Mesenteric fat pad (tissue), 1 donor: ENCODE results near the gene SLC2A1. TPM values are rescaled to one million over a fixed set of nuclear protein-coding genes. Genes with fewer than 3 reads are reported as not detected.

Experiments
- DNase-seq: peaks from one replicate; pipeline ENCODE4 v3.0.0-alpha.2; 2020; ENCODE audit warnings: low spot score
- total RNA-seq: library from RNA; stranded (reverse); fragmentation: NEBNext Ultra II Directional; extraction: Animal tissue kit (Norgen Biotek cat#: 25700); gene quantifications from one replicate; pipeline ENCODE4 v1.2.1, GENCODE V29; 2021
- donor health status: DM: yes; HTN: yes; CAD: no.

SLC2A1 gene
- total RNA-seq, 1 donor from 2014 or later, result 16.3 TPM

DNA sequence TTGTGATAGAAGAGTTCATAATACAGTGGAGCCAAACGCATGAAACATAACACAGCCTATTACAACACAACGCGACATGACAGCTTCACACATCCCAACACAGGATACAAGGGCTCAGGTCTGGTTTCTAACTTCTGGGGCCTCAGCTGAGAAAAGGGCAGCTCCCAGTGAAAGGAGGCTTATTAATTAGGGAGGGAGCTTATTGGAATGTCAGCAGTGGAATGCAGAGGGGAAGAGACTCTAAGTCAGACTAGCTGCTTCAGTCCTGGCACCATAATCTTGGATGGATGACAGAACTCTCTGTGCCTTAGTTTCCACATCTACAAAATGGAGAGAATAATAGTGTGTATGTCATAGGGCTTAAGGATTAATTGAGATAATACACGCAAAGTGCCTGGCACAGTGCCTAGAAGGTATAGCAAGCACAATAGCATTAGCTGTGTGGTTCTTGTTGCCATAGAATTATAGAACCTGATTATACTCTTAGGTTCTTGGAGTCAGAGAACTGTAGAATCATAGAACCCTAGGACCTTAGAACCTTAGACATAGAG is 22.7 kb upstream of the SLC2A1 start:
- DNase-seq, result no peak

DNA sequence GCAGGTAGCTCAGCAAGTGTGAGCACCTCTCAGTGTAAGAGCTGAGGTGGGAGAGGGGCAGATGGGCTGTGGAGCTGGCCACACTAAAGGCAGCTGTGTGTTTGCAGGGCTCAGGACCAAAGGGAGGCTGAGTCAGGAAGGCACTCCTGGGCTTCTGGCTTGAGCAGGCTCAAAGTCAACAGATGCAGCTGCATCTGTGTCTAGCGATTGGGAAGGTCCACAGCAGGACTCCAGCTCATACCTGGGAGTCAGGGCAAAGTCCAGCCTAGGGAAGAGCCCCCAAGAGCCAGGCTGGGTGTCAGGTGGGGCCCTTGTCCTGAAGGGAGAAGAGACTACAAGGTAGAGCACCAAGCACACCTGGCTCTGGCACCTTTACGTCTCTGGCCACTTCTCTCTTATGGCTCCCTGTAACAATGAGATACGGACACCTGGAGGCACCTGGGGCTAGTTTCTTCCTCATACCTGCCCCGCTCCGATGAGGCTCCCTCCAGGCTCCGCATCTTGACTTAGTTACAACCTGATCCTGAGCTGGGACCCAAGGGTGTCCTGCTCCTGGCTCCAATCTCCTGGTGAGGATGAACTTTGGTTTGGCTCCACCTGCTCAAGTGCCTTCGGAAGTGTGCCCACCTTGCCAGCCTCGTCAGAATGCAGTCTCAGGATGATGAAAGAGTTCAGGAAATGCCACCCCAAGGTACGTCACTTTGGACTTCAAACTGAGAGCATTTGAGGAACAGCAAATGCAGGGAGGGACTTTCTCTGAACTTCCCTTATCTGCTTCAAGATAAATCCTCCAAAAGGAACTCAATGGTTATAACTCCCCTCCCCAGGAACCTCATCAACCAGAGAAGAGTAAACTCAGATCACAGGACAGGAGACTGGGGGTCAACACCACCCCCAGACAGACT is 21.5 kb upstream of the SLC2A1 start:
- DNase-seq, result no peak

DNA sequence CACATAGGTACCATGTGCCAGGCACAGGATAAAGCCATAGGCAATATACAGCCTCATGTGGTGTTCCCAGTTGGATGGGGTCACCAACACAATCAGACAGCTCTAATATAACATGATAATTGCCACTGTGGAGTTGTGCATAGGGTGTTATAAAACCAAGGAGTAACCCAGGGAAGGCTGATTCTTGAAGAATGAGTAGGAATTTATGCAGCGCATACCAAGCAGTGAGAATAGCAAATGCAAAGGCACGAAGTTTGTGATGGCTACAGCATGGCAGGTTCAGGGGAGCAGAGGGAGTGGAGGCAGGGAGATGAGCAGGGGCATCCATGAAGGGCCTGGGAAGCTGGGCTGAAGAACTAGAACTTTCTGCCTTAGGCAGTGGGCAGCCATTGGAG is 20.4 kb upstream of the SLC2A1 start:
- no peak for DNase-seq

DNA sequence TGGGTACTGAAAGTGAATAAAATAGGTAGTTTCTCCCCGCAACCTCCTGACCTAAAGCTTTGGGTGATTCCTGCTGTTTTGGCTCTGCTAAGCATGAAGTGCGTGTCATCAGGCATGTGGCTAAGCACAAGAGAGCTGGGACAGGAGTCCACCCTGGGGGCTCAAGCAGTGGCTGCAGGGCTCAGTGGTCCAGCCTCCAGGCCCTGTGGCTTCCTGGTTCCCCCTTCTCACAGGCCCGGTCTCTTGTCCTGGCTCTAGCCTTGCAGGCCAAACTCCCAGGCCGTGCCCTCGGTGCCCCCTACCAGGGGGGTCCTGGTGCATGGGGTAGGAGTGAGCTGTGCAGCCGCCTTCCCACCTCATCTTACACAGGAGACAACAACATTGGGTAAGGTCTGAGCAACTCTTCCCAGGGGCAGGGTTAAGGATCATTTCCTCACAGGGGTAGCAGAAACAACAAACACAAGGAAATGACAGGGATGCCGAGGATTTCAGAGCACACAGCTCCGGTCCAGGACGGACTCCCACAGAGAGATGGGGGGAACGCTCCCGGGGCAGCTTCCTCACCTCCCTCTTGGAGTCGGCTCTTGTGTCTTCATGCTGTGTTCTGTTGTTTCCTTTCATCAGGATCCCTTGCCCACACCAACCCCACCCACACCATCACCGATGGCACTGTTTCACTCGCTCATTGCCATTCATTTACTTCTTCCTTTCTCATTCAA is 19.8 kb upstream of the SLC2A1 start:
- DNase-seq, result no peak

DNA sequence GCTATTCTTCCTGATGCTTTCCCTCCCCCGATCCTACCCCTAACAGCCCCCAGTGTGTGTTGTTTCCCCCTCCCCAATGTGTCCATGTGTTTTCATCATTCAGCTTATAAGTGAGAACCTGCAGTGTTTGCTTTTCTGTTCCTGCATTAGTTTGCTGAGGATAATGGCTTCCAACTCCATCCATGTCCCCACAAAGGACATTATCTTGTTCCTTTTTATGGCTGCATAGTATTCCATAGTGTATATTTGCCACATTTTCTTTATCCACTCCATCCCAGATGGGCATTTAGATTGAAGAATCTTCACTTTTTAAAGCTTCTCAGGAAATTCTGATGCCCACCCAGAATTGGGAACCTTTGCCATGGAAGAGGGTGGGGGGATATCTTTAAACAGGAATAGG is 19.0 kb upstream of the SLC2A1 start:
- no peak for DNase-seq

DNA sequence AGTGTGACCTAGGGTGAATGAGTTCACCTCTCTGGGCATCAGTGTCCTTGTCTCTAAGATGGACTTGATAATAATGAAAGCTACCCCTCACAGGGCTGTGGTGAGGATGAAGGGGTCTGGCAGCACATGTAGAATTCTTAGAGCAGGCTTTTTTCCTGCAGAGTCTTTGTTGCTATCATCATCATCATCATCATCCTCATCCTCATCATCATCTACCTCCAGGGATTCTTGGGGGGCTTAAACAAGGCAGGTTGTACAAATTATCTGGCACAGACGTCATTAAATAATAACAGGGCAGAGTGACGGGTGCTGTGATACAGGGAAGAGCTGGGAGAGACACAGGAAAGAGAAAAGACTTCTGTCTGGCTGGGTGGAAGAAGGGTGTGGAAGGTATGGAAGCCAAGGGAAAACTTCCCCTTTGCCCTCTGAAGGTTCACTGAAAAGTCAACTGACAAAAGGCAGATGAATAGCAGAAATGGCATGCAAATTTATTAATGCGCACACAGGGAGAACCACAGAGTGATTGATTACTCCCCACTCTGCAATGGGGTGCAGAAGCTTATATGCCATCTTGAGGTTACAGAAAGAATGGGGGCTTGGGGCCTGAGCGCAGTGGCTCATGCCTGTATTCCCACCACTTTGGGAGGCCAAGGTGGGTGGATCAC is 17.0 kb upstream of the SLC2A1 start:
- no peak for DNase-seq

DNA sequence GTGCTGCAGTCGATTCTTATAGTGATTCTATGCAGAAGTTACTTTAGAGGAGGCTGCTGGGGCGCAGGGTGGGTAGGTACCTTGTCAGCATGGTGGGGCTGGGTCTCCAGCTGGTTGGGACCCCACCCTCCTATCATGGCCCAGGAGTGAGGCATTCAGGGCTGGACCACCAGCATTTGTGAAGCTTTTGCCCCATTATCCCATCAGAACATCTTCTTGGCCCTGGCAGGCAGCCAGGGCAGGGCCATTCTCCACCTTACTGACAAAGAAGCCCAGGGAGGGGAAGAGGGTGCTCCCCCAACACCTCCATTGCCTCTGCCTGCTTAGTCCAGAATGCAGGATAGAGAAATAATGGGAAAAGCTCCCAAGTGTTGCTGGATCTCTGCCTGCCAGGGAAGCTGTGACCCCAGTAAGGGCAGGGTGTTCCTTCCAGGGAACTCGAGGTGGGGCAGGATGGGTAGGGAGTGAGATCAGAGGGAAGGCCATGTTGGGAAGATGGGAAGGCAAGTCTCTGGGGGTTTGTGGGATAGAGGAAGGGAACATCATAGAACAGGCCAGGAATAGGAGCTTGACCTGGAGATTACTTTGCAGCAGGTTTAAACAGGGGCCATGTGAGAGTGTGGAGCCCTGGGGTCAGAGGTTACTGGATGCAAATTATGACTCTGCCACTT is 16.2 kb upstream of the SLC2A1 start:
- DNase-seq, result no peak

DNA sequence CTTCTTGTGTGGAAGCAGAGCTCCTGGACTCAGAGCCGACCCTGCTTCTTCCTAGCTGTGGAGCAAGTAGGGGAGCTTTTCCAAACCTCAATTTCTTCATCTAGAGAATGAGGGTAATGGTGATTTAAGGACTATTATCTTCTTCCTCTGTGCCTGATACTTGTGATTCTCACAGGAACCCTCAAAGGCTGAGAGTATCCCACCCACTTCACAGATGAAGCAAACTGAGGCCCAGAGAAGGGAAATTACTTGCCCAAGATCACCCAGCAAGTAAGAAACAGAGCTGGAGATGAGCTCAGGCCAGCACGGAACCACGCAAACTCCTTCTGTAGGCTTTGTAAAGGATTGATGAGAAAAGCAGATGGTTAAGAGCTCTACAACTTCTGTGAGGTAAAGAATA is 15.1 kb upstream of the SLC2A1 start:
- DNase-seq, result no peak

DNA sequence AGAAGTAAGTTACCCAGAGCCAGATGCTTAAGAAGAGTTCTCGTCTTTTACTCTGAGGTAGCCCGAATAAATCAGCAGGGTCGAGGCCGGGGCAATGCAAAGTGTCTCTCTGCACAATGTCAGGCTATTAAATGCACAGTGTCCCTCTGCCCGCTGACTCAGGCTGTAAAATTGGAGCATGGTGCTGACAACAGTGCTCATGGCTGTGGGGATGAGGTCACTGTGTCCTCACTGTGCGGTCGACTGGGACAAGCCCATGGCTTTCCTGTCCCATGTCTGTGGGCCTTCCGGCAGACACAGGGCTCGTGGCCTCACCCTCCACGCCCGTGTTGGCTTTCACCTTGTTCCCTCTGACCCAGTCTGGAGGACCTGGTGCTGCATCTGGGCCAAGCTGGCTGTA is 14.6 kb upstream of the SLC2A1 start:
- no peak for DNase-seq

DNA sequence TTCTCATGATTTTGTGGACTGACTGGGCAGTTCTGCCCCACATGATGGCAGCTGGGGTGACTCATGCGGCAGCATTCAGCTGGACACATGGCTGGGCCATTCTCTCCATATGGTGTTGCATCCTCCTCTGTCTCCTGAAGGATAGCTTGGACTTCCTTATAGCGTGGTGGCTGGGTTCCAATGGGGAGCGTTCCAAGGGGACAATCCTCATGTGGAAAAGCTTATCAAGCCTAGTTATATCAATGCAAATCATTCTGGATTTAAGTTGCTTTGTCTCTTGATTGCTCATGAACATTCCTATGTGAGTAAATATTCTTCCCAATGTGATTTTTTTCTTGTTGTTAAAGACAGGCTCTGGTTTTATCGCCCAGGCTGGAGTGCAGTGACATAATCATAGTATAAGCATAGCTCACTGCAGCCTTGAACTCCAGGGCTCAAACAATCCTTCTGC is 13.2 kb upstream of the SLC2A1 start:
- DNase-seq, result no peak

DNA sequence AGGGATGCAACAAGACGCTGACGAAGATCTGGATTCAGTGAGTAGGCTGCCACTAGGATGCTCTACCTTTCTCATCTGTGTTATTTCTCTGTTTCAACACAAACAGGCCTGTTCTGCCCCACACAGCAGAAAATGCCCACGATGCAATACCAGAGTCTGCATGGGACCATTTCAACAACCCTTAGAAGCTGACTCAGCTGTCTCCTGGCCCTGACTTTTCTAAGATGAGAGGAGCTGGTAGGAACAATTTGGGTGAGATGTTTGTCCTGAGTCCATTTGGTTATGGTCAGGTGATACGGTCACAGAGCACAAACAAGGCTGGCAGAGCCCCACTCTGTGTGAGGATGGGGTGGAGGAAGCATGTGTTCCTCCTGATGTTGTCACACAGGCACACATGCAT is 11.5 kb upstream of the SLC2A1 start:
- DNase-seq, result no peak

DNA sequence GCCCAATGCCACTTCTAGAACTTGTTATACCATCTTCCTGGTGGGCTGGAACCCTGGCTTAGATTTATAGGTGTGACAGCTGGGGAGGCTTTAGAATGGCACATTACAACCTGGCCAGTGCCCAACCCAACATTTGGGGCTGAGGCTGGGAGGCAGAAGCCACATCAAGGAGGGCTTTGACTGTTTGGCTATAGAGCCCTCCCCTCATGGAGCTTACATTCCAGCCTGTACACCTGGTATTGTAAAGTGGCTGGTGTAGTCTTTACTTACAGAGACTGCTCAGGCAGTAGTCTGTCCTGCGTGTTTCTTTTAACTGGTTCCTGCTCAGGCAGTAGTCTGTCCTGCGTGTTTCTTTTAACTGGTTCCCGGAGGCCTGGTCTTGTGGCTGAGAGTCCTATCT is 10.0 kb upstream of the SLC2A1 start:
- no peak for DNase-seq

DNA sequence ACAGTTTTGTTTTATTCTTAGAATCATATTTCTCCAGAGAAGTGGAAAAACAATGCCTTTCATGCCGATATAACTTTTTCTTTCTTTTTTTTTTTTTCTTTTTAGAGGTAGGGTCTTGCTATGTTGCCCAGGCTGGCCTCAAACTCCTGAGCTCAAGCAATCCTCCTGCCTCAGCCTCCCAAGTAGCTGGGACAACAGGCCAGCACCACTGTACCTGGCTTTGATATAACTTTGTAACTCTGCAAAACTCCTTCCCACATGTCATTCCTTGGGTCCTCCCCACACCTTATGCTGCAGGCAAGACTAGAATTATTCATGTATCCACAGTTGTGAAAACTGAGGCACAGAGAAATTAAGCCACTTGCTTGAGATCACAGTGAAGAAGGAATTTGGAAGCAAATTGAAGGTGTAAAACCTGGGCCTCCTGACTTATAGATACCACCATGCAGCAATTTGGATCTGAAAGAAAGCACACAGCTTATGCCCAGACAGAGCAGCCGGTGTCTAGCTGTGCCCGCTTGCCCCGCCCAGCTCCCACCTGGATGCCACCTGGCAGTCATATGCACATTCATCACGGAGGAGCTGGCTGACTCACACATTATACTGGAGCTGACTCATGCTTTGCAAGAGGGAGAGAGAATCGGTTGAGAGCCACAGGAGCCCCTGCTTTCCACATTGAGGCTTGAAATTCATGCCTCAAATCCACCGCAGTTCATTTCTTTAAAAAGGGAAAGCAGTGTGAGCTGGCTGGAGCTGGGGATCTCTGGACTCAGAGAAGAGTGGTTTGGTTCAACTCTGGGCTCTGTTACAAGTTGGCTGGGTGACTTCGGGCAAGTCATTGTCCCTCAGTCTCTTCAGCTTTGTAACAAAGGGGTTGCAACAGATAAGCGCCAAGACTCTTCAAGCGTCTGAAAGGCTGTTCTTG is 8.3 kb upstream of the SLC2A1 start:
- no peak for DNase-seq

DNA sequence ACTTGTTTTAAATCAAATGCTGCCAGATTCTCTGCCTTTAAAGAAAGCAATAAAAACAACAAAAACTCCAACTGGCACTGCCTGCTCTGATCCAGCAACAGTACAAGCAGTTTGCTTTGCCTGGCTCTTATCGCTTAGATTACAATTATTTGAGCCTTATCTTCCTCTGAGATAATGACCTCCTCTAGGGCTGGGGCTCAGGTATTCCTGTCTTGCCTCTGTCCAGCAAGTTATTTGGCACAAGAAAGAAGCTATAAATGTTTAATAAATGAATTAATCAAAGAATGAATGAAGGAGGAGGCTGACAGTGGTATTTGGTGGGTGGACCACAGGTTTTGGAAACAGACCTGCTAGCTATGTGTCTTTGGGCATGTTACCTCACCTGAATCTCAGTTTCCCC is 6.7 kb upstream of the SLC2A1 start:
- no peak for DNase-seq

DNA sequence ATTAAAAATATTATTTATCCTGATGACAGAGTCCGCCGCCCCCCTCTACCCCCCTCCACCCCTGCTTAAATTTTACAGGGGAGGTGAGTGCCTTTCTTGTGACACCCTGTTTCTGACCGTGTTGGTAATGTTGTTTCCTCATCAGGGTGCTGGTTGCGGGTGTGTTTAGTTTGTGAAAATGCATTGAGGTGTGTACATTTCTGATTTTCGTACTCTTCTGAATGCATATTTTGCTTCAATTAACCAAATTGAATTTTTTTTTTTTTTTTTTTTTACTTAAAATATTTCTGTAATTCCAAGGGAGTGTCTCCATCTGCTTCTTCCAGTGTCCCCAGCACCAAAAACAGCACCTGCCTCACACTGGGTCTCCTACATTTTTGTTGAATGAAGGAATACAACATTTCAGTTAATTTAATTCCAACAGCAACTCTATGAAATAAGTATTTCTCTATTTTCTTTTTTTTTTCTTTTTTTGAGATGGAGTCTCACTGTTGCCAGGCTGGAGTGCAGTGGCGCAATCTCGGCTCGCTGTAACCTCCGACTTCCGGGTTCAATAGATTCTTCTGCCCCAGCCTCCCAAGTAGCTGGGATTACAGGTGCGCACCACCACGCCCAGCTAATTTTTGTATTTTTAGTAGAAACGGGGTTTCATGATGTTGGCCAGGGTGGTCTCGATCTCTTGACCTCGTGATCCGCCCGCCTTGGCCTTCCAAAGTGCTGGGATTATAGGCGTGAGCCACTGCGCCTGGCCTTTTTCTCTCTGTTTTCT is 5.6 kb upstream of the SLC2A1 start:
- no peak for DNase-seq

DNA sequence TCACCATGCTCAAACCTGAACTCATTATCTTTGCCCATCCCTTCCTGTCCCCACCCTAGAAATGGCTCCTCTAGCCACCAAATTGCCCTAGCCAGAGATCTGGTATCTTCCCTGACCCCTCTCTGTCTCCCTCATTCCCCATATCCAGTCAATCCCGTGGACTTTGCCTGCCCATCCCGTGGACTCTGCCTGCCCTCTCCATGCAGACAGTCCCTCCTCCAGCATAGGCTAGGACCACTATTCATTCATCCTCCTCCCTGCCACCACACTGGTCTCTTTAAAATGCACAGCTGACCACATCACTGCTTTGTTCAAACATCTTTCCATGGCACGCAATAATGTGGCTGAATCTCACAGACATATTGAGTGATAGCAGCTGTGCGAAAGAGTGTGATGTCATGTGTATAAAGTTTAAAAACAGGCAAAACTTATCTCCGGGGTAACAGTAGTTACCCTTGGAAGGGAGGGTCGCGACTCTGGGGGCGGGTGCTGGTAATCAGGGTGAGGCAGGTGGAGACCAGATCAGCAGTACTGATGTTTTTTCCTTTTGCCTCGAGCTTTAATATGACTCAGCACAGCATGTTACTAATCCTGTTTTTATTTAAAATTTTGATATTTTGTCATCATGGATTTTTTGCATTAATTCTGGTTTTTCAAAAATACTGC is 4.8 kb upstream of the SLC2A1 start:
- DNase-seq, result no peak

DNA sequence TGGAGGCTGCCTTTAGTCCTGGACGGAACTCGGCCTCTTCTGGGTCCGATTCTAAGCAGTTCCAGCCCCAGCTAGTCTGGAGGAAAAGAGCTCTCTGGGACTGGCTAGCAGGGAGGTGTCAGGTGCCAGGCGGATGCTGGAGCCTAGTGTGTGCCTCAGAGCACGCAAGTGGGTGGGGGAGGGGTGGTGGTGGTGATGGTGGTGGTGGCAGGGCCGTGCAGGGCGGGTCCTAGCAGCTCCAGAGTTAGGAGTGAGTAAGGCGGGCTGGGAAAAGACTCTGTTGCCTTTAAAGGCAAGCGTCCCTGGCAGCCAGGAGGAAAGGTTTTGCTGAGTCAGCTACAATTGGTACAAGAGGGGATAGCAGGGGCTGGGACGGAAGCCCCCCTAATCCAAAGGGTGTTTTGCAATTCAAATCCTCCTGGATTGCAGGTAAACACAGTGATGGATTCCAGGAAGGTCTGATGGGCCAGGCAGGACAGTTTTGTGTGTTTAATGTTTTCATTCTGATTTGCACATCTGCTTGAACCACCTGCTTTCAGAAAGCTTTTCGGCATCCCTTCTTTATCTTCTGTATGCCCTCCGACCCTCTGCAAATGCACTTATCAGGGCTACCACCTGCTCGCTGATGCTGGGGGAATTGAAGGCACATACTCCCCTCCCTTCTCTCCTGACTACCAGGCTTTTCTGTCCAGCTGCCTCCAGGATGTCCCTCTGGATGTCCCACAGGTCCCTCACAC is 4.1 kb upstream of the SLC2A1 start:
- DNase-seq, result no peak
